Transverse colon (tissue), 4 donors: ENCODE measurements around the gene CEP192. TPM values are rescaled to one million over a fixed set of nuclear protein-coding genes. Genes with fewer than 3 reads are reported as not detected.

Experiments used
- DNase-seq: peaks from one replicate; pipeline ENCODE4 v3.0.0-alpha.2; 2019
- H3K27ac ChIP-seq, 4 donors: fragments of 200-600 bp; sonication (generic); 2 replicates each; pipeline ENCODE4 v1.5.1; 2016 to 2018; ENCODE audit warnings: inconsistent platforms in 4 of 4
- H3K27me3 ChIP-seq: fragments of 200-600 bp; sonication (generic); 2 replicates; pipeline ENCODE4 v1.5.1; 2017; ENCODE audit warnings: inconsistent platforms
- H3K36me3 ChIP-seq, 4 donors: fragments of 200-600 bp; sonication (generic); 2 replicates each; pipeline ENCODE4 v1.5.1; 2017 to 2019; ENCODE audit warnings: inconsistent platforms in 4 of 4
- H3K4me1 ChIP-seq, 4 donors: fragments of 200-600 bp; sonication (generic); 2 replicates each; pipeline ENCODE4 v1.5.1; 2017 to 2020; ENCODE audit warnings: inconsistent platforms in 4 of 4
- H3K4me3 ChIP-seq, 4 donors: fragments of 200-600 bp; sonication (generic); 1 replicate in 1 of 4; 2 replicates in 3 of 4; pipeline versions ENCODE4 v1.5.1 to v1.6.1; 2017 to 2019; ENCODE audit warnings: inconsistent platforms in 4 of 4
- H3K9me3 ChIP-seq, 2 donors: fragments of 200-600 bp; sonication (generic); 2 replicates each; pipeline ENCODE4 v1.5.1; 2017 to 2019; ENCODE audit warnings: inconsistent platforms in 2 of 2
- EP300 ChIP-seq: sonication (generic); formaldehyde crosslinking; IDR thresholded peaks from one replicate; pipeline ENCODE4 v1.6.1; 2017; ENCODE audit warnings: antibody characterized with exemption, low read depth
- POLR2A ChIP-seq: fragments of 450-650 bp; IDR thresholded peaks from one replicate; pipeline ENCODE4 v1.6.1; 2016; ENCODE audit warnings: antibody characterized with exemption, mild to moderate bottlenecking, moderate library complexity
- POLR2AphosphoS5 ChIP-seq, 3 donors: sonication (generic); formaldehyde crosslinking; IDR thresholded peaks; one replicate each; pipeline ENCODE4 v1.6.1; 2016; ENCODE audit warnings: antibody characterized with exemption in 3 of 3
- WGBS, 2 donors: methylation state at CpG; one replicate each; pipeline ENCODE4 v1.1.5; 2018; ENCODE audit warnings: low coverage in 1 of 2; 5-methylcytosine and 5-hydroxymethylcytosine counted together
- in situ Hi-C, 4 donors: fragments of 200-750 bp; cut with MboI; loops; one replicate each; pipeline versions ENCODE4 v1.15.0 to v1.15.1; 2017; ENCODE audit warnings: low sequenced_read_pairs in 3 of 4, low pct_ligation_motif_present in 1 of 4, low pct_unique_long_range_greater_than_20kb in 1 of 4
- intact Hi-C: fragments of 100-400 bp; cut with DNase I; formaldehyde crosslinking; loops from one replicate; pipeline ENCODE4 v1.15.1; 2023; ENCODE audit warnings: low total_unique reads
- total RNA-seq, 4 donors: library from RNA; depleted of rRNA; stranded (reverse); fragments of >200 nt; gene quantifications; one replicate each; pipeline ENCODE4 v1.1.0, GENCODE V29; 2016
- TF ChIP-seq, protein P1 (sequence below), 5 experiments: fragments of 200-600 bp in 3 of 5; fragments of 450-650 bp in 2 of 5; sonication (generic) in 3 of 5; IDR thresholded peaks; 1 replicate in 2 of 5; 2 replicates in 3 of 5; pipeline ENCODE4 v1.5.1; 2016 to 2017; ENCODE audit warnings: antibody characterized with exemption in 5 of 5, inconsistent platforms in 3 of 5, mild to moderate bottlenecking in 2 of 5, moderate library complexity in 1 of 5

Gene CEP192
- total RNA-seq, 4 donors from 2014 or later = 21.3 to 40.0 (median 34.1) TPM

- intact Hi-C loops = no loop called here
These were observed 16.0 kb downstream of the CEP192 start for GRCh38 chr18:13007248-13007560.

DNA sequence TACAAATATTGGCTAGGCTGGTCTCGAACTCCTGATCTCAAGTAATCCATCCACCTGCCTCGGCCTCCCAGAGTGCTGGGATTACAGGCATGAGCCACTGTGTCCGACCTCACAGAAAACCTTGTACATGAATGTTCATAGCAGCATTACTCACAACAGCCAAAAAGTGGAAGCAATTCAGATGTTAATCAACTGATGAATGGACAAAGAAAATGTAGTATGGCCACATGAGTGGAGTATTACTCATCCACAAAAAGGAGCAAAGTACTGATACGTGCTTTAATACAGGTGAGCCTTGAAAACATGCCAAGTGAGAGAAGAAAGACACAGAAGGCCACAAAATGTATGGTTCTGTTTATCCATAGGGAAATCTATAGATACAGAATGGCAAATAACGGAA lies 20.6 kb downstream of the CEP192 start:
- no peak for DNase-seq
- Histone ChIP-seq H3K4me3 (no peak overlapping the region), H3K36me3 (peaks cover 0 to 62% (median 28%) of the 10 kb centered on the region in 4 donors), H3K27me3 (no peaks in the 10 kb centered on the region), H3K4me1 (no peaks in the 10 kb centered on the region), H3K27ac (no peak overlapping the region), H3K9me3 (no peaks in the 10 kb centered on the region)
- TF ChIP-seq, protein P1, sequence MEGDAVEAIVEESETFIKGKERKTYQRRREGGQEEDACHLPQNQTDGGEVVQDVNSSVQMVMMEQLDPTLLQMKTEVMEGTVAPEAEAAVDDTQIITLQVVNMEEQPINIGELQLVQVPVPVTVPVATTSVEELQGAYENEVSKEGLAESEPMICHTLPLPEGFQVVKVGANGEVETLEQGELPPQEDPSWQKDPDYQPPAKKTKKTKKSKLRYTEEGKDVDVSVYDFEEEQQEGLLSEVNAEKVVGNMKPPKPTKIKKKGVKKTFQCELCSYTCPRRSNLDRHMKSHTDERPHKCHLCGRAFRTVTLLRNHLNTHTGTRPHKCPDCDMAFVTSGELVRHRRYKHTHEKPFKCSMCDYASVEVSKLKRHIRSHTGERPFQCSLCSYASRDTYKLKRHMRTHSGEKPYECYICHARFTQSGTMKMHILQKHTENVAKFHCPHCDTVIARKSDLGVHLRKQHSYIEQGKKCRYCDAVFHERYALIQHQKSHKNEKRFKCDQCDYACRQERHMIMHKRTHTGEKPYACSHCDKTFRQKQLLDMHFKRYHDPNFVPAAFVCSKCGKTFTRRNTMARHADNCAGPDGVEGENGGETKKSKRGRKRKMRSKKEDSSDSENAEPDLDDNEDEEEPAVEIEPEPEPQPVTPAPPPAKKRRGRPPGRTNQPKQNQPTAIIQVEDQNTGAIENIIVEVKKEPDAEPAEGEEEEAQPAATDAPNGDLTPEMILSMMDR (IDR thresholded peaks at IDR 0.05) = no peak
- TF ChIP-seq POLR2AphosphoS5 (IDR thresholded peaks at IDR 0.05) (no peak), POLR2A (no peak), EP300 (no peak)
- in situ Hi-C loops (no loop called here), intact Hi-C loops (no loop called here)
- WGBS, 2 donors = 96 to 97% methylated on average over 5 of the region's 5 CpGs

More at GRCh38 chr18:13007248-13007560, 16.0 kb downstream of the CEP192 start:
- in situ Hi-C loops = no loop called here
- Histone ChIP-seq H3K27ac (no peak overlapping the region), H3K4me3 (no peak overlapping the region), H3K36me3 (peaks cover 0 to 38% (median 17%) of the 10 kb centered on the region in 4 donors), H3K4me1 (no peaks in the 10 kb centered on the region), H3K9me3 (no peaks in the 10 kb centered on the region), H3K27me3 (no peaks in the 10 kb centered on the region)
- TF ChIP-seq, protein P1 (IDR thresholded peaks at IDR 0.05) = no peak
- no peak for TF ChIP-seq POLR2AphosphoS5 (IDR thresholded peaks at IDR 0.05)
- TF ChIP-seq EP300 = no peak
- TF ChIP-seq POLR2A = no peak
- WGBS, 2 donors = 48% methylated on average over 2 of the region's 2 CpGs; no CpG with 5 or more reads in 1 of the 2 donors
- no peak for DNase-seq

GRCh38 chr18:13014232-13014631 lies 23.1 kb downstream of the CEP192 start:
- H3K4me1 ChIP-seq = no peaks in the 10 kb centered on the region
- H3K9me3 ChIP-seq = no peaks in the 10 kb centered on the region
- peaks cover 0 to 73% (median 35%) of the 10 kb centered on the region in 4 donors for H3K36me3 ChIP-seq
- TF ChIP-seq POLR2AphosphoS5 (IDR thresholded peaks at IDR 0.05) (no peak), POLR2A (no peak), EP300 (no peak)
- WGBS, 2 donors = 81 to 87% methylated on average over 2 of the region's 2 CpGs
- no peak for DNase-seq
- H3K27me3 ChIP-seq = no peaks in the 10 kb centered on the region
- H3K27ac ChIP-seq = no peak overlapping the region
- intact Hi-C loops (no loop called here), in situ Hi-C loops (no loop called here)
- H3K4me3 ChIP-seq = no peak overlapping the region

DNA sequence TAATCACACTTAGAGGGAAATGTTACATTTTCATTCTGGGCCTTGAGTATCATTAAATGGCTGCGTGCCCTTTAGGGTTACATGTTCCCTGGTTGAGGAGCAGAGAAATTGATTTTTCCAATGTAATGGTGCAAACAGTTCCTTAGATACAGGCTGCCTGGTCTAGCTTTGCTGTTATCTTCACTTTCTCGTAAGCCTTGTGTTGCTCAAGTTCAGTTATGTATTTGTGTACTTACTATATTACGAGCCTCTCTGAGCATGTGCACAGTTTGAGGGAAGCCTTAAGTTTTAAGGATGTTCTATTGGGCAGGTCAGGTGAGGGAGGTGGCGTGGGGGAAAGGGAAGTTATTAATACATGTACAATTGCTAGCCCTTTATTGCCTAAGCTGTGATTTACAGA lies 23.7 kb downstream of the CEP192 start:
- no peak for DNase-seq
- Histone ChIP-seq H3K27me3 (no peaks in the 10 kb centered on the region), H3K9me3 (no peaks in the 10 kb centered on the region), H3K36me3 (peaks cover 0 to 73% (median 34%) of the 10 kb centered on the region in 4 donors), H3K4me1 (no peaks in the 10 kb centered on the region), H3K27ac (no peak overlapping the region), H3K4me3 (no peak overlapping the region)
- 95 to 97% methylated on average over 3 to 4 of the region's 4 CpGs for WGBS, 2 donors
- TF ChIP-seq POLR2A (no peak), EP300 (no peak), POLR2AphosphoS5 (IDR thresholded peaks at IDR 0.05) (no peak)
- TF ChIP-seq, protein P1 (IDR thresholded peaks at IDR 0.05) = no peak
- in situ Hi-C loops (no loop called here), intact Hi-C loops (no loop called here)

DNA sequence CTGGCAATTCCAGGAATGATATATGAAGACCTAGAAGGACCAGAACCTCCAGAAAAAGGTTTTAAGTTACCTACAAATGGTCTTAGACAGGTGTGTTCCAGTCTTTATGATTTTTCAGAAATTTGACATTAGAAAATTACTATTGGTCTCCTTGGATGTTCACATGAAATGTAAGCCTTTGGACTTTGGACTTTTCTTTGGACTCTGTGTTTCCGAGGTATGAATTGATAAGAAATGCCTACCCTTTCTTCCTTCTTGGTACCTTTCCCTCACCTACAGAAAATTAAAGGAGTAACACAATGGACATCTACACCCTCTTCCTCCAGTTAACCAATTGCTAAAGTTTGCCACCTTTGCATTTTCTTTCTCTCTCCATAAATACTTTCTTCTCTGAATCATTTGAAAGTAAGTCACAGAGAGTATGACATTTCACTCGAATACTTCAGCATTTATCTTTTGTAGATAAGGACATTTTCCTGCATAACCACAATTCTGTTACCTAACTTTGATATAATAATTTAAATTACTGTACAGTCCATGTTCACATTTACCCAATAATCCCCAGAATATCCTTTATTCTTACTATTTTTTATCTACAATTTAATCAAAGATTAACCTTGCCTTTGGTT lies 26.2 kb downstream of the CEP192 start:
- WGBS, 2 donors = 64 to 71% methylated on average over 2 of the region's 2 CpGs

More for the DNA sequence above, 26.2 kb downstream of the CEP192 start:
- intact Hi-C loops = no loop called here
- Histone ChIP-seq H3K4me1 (no peaks in the 10 kb centered on the region), H3K9me3 (peaks cover 0 to under 1% of the 10 kb centered on the region in 2 donors), H3K36me3 (peaks cover 0 to 64% (median 27%) of the 10 kb centered on the region in 4 donors), H3K27me3 (no peaks in the 10 kb centered on the region), H3K27ac (no peak overlapping the region), H3K4me3 (no peak overlapping the region)
- DNase-seq = no peak
- TF ChIP-seq POLR2A (no peak), EP300 (no peak), POLR2AphosphoS5 (IDR thresholded peaks at IDR 0.05) (no peak)
- TF ChIP-seq, protein P1 (IDR thresholded peaks at IDR 0.05) = no peak
- in situ Hi-C loops = no loop called here
